Stimulated activated CD4-positive, alpha-beta T cell treated with anti-CD3 and anti-CD28 coated beads, Interleukin-2, amount 100 ng/mL, for 24 hours (primary cell): ENCODE results near the gene ZNF358.
A peak's percentile ranks its signal among the peaks of the same experiment; 100 is the strongest.
"Not testable (repeated sequence)": the region's sequence is repeated elsewhere in the genome, so short reads cannot be mapped to it uniquely, and the experiment has no call there.

Source experiments
- DNase-seq, 2 donors: peaks; one replicate each; pipeline ENCODE4 v3.0.0-alpha.2; 2020

The ZNF358 gene

DNA sequence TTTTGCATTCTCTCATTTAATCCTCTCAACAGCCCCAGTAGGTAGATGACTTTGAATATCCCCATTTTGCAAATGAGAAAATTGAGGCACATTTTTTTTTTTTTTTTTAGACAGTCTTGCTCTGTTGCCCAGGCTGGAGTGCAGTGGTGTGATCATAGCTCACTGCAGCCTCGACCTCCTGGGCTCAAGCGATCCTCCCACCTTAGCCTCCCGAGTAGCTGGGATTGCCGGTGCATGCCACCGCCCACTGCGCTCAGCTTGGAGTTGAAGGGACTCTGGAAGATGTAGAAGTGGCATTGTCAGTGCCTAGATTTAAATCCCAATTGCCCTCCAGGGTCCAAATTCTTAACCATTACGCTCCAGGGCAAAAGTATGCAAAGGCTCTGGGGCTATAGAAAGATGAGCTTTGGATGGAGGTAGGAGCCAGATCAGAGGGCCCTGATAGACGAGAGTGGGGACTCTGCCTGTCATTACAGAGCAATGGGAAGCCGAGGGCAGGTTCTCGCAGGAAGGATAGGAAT, 5.7 kb downstream of the ZNF358 start:
- DNase-seq: no peak

DNA sequence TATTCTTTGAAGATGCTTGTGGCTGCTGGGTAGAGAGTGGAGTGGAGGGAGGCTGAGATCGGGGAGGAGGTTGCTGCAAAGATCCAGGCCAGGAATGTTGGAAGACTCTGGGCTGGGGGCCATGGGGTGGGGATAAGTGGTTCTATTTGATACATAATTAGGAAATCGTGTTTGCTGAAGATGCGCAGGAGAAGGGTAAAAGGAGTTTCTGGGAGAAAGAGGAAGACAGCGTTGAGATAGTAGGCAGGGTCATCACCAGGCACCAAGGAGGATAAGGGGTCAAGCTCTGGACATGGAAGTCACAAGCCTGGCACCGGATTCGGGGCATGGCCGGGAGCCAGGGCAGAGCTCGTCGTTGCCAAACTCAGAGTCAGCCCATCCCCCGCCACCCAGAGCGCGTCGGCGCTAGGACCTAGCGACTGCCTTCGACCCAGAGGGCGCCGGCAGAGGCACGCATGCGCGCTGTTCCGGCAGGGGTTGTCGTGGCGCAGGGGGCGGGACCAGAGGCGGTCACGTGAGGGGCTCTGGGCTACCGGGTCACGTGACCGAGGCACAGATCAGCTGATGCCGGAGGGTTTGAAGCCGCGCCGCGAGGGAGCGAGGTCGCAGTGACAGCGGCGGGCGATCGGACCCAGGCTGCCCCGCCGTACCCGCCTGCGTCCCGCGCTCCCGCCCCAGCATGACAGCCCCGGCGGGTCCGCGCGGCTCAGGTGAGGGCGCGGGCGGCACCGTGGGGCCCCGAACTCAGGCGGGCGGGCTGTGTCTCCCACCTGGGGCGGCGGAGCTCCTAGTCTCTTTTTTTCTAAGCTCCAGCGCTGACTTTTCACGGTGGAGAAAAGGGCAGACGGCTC, 6.4 kb downstream of the ZNF358 start, which contains the start of gene MCOLN1:
Gene MCOLN1, plus strand, starts transcription at position 553 of the 851 bp plus-strand sequence. Its CDS starts 127 bp downstream, at position 680.
- peak; percentile 100 for DNase-seq

DNA sequence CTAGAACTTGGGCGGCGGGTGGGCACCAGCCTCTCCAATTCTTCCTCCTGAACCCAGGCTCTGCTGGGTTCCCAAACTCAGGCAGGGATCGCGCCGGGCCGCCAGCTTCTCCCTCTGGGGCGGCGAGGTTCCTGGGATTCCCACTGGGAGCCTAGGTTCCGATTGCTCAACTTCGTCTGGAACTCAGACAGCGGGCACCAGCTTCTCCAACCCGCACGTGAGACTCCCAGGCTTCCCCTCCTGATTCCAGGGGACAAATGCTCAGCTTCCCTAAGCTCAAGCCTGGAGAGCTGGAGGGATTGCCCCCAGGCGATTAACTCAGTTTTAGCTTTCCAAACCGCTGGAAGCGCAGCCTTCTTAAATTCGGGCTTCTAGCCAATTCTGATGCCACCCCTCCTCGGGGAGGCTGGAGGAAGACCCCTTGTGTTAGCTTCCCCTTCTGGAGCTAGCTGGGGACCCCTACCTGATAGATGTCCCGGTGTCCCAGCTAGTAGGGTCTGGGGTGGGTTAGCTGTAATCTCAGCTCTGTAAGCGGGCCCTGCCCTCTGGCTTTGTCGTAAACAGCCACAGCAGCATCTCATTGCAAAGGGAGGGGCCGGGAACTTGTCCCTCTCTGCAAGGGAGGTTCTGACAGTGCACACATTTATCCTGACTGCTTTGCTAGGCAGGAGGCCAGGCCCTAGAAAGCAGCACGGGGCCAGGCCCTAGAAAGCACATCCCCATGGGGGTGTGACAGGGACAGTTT, 7.2 kb downstream of the ZNF358 start:
- DNase-seq: no peak

DNA sequence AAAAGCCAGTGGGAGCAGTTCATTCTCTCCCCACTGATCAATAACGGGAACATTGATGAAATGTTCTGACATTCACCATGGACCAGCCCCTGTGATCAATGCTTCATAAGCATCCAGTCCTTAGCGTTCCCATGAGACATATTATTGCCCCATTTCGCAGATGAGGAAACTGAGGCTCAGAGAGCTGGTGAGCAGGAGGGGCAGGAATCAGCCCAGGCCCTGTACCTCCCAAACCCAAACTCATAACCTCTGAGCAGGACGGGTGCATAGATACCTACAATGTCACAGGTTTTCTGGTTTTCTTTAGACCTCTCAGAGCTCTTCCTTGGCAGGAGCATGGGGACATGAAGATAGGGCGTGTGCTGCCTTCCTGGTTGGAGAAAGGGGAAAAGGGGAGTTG, 8.6 kb downstream of the ZNF358 start:
- DNase-seq: no peak

DNA sequence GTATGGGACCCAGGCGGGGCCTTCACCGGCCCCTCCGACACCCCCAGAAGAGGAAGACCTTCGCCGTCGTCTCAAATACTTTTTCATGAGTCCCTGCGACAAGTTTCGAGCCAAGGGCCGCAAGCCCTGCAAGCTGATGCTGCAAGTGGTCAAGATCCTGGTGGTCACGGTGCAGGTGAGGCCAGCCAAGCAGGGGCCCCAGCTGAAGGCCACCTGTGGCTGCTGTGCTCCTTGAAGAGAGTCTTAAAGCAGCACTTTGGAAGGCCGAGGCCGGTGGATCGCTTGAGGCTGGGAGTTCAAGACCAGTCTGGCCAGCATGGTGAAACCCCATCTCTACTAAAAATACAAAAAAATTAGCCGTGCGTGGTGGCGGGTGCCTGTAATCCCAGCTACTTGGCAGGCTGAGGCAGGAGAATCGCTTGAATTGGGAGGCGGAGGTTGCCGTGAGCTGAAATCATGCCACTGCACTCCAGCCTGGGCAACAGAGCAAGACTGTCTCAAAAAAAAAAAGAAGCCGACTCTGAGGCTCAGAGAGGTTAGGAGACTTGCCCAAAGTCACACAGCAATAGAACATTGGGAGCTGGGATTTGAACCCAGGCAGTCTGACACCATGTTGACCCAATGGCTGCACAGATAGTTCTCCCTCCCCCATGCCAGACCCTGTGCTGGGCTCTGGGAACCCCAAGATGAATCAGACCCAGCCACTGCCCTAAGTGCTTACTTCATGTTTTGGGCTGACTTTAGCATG, 9.3 kb downstream of the ZNF358 start:
- DNase-seq: no peak

DNA sequence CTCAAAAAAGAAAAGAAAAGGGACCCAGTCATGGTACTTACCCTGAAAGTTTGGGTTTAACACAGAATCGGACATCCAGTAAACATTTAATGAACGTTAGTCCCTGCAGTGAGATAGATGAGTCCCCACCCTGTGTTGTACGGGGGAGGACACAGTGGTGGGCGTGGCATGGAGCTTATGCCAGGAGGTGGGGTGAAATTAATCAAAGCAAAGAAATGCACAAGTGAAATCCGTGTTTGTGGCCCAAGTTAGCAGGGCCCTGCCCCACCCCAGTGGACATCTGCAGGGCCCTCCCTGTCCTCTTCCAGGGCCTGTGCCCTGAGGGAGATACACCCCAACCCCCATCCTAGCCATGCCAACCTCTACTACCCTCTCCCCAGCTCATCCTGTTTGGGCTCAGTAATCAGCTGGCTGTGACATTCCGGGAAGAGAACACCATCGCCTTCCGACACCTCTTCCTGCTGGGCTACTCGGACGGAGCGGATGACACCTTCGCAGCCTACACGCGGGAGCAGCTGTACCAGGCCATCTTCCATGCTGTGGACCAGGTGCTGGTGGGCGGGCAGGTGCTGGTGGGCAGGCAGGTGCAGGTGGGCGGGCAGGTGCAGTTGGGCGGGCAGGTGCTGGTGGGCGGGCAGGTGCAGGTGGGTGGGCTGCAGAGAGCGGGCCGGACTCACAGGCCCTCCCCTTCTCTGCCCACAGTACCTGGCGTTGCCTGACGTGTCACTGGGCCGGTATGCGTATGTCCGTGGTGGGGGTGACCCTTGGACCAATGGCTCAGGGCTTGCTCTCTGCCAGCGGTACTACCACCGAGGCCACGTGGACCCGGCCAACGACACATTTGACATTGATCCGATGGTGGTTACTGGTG, 10.4 kb downstream of the ZNF358 start:
- DNase-seq: no peak

DNA sequence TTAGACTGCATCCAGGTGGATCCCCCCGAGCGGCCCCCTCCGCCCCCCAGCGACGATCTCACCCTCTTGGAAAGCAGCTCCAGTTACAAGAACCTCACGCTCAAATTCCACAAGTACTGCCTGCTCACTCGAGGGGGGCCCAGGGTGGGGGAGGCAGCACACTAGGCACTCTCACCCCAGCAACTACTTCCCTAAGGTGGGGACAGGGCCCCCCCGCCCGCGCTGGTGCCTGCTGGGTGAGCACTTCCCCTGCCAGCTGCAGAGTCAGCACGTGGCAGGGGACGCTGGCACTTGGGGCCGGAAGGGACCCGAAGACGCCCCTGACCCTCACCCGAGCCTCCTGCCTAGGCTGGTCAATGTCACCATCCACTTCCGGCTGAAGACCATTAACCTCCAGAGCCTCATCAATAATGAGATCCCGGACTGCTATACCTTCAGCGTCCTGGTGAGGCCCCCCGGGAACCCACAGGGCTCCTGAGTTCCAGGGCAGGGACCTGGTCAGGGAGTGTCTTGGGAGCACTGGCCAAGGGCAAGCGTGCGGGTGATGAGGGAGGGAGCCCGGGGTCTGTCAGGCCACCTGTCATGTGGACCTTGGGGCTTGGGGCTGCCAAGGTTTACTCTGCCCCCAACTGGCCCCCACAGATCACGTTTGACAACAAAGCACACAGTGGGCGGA, 11.8 kb downstream of the ZNF358 start:
- DNase-seq: no peak

DNA sequence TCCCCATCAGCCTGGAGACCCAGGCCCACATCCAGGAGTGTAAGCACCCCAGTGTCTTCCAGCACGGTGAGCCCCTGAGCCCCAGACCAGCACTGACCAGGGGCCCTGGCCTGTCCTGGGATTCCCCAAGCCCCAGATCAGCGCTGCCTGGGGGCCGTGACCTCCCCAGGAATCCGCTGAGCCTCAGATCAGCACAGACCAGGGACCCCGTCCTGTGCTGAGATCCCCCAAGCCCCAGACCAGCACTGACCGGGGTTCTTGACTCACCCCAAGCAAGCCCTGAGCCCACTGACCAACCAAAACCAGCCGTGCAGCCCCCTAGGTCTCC, 12.3 kb downstream of the ZNF358 start:
- DNase-seq: no peak

DNA sequence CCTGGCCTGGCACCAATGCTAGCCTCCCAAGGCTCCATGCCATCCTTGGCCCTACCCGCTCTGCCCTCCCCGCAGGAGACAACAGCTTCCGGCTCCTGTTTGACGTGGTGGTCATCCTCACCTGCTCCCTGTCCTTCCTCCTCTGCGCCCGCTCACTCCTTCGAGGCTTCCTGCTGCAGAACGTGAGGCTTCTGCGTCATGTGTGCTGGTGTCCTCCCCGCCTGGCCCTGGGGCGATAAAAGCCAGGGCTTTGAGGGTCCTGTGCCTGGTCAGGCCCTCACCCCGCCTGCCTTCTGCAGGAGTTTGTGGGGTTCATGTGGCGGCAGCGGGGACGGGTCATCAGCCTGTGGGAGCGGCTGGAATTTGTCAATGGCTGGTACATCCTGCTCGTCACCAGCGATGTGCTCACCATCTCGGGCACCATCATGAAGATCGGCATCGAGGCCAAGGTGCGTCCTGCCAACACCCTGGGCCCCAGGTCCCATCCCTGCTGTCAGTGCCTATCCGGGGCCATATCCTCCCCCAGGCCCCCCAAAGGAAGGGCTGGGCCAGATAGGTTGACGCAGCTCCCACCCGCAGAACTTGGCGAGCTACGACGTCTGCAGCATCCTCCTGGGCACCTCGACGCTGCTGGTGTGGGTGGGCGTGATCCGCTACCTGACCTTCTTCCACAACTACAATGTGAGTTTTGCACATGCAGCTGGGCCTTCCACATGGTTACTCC, 12.8 kb downstream of the ZNF358 start:
- DNase-seq: no peak

DNA sequence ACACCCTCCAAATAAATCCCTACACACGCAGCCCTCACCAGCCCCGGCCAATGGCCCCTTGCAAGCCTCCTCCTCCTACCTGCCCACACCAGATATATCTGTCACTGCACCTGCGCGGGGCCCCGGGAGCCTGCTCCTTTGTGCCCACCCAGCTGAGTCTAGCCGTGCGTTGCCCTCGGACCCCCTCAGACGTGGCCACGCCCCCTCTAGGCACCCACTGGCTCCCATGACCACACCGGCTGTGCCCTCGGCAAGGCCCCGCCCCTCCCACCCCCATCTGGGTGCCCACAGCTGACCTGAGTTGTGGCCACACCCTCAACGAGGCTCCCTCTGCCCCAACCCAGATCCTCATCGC, 13.3 kb downstream of the ZNF358 start:
- no peak for DNase-seq

DNA sequence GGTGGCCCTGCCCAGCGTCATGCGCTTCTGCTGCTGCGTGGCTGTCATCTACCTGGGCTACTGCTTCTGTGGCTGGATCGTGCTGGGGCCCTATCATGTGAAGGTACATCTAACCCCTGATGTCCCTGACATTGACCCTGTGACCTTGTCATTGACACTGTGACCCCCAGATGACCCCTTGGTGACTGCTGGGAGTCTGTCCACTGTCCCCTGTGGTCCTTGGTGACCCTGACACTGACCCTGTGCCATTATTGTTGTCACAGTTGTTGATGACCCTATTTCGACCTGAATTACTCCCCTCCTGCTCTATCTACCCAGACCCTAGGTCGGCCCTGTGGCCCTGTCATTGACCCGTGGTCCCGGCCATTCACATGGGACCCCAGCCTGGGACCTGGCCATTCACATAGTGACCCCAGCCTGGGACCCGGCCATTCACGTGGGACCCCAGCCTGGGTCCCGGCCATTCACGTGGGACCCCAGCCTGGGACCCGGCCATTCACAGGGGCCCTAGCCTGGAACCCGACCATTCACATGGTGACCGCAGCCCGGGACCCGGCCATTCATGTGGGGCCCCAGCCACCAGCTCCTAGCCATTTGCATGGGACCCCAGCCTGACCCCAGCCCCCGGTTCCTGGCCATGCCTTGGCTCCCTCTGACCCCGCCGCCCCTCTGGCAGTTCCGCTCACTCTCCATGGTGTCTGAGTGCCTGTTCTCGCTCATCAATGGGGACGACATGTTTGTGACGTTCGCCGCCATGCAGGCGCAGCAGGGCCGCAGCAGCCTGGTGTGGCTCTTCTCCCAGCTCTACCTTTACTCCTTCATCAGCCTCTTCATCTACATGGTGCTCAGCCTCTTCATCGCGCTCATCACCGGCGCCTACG, 13.9 kb downstream of the ZNF358 start:
- no peak for DNase-seq

DNA sequence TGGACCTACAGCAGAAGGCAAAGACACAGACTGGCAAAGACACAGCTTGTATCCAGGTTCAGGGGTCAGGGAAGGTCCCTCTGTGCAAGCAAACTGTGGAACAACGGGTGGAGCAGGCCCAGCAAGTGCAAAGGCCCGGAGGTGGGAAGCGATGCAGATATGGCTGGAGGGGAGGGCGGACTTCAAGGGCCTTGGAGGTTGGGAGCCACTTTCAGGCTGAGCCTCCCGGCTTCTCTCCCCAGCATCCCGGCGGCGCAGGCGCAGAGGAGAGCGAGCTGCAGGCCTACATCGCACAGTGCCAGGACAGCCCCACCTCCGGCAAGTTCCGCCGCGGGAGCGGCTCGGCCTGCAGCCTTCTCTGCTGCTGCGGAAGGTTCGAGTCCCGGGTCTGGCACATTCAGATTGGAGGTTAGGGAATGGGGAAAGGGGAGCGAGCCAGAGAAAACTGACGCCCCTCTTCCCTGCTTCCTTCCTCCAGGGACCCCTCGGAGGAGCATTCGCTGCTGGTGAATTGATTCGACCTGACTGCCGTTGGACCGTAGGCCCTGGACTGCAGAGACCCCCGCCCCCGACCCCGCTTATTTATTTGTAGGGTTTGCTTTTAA, 17.5 kb downstream of the ZNF358 start:
- no peak for DNase-seq

DNA sequence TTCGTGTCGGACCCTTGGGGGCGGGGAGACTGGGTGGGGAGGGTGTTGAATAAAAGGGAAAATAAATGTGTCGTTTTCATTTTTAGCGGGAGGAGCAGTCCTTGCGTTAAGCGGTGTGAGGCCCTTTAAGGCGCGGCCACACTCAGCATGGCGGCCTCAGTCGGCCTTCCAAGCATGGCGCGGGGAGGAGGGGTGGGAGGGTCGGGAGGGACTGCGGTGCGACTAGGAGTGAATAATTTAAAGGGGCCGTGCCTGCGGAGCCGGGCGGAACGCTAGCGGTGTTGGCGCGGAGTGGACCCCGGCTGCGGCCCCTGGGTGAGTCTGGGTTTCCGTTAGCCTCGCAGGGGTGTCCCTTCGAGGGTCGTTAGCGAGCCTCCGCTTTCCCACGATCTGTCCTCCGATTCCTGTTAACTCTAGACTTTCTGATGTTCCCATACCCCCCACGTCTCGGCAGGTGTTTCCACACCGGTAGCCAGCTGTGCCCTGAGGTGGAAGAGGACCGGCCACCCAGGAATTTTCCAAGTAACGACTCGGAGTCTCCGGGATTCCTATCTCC, 18.1 kb downstream of the ZNF358 start:
- peak; percentile 84 to 87 for DNase-seq

DNA sequence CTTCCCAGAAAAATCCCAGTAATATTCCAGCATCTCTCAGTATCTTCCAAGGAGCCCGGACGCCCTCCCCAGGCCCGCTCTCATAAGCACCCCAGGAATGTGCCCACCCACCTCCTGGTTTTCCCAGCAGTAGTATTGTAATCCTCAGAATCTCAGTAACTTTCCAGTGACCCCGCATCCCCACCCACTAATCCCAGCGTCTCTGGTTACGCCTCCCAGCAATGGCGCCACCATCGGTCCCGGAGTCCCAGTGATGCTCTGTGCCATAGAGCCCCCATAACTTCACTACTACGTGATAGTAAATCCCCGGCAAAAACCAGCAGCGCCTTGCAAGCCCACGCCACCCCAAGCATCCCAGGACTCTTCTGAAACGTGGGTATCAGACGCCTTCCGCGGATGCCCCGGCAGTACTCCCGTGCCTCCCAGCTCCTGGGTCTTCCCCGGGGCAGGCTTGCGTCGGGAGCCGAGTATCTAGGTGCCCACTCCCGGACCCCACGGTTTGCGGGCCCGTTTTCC, 18.7 kb downstream of the ZNF358 start:
- DNase-seq: peak; percentile 52 to 58

DNA sequence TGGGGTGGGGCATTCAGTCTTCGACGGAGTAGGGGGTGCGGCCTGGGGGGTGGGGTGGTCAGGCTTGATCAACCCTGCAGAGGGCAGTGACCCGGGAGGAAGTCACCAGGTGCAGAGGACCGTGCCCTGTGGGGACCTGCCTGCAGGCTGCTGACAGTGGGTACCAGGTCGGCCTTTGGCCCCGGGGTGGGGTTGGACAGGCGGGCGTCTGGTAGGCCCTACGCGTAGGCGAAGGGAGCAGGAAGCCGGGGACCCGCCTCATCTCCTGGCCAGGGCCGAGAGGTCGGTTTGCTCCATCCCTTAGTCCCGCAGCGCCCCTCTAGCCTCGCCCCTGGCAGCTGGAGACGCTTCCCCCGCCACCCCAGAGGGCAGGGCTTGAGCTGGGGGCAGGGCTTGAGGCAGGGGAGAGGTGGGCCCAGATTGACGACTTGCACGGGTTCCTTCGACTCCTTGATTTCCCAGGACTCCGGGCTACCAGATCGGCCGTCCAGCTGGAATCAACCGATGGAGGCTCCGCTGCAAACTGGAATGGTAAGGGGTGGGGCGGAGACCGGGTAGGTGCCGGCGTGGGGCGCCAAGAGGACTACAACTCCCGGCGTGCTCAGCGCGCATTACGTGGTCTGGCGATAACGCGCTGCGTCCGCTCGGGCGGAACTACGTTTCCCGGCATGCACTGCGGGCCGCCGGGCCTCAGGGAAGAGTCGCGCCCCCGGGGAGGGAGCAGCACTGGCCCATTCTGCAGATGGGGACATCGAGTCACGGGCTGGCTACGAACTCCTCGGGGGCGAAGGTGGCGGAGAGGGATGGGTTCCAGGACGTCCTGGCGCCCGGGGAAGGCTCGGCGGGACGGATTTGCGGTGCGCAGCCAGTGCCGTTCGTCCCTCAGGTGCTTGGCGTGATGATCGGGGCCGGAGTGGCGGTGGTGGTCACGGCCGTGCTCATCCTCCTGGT, 19.4 kb downstream of the ZNF358 start, which contains the start of gene PNPLA6:
Gene PNPLA6, plus strand, starts transcription at position 671 of the 951 bp plus-strand sequence. Its CDS starts 72 bp downstream, at position 743.
- DNase-seq: peak; percentile 95 to 96

DNA sequence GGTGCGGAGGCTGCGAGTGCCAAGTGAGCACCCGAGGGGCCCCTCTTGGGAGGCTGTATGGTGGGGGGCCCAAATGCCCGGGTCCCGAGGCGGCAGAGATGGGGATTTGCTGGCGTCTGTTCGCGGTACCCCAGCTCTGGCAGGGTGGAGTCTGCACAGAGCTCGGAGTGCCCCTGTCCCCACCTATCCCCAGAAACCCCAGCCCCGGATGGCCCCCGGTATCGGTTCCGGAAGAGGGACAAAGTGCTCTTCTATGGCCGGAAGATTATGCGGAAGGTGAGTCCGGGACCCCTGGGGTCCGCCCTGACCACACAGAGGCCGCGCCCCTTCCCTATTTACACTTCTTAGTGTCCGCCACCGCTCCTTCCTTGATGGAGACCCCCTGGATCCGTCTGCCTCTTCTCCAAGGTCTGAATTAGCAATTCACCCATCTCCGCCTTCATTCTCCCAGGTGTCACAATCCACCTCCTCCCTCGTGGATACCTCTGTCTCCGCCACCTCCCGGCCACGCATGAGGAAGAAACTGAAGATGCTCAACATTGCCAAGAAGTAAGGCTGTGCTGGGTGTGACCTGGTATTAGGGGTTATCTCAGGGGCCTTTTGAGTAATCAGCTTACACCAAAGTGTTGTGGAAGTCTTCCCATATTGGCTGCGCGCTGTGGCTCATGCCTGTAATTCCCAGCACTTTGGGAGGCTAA, 20.2 kb downstream of the ZNF358 start:
- DNase-seq: no peak

DNA sequence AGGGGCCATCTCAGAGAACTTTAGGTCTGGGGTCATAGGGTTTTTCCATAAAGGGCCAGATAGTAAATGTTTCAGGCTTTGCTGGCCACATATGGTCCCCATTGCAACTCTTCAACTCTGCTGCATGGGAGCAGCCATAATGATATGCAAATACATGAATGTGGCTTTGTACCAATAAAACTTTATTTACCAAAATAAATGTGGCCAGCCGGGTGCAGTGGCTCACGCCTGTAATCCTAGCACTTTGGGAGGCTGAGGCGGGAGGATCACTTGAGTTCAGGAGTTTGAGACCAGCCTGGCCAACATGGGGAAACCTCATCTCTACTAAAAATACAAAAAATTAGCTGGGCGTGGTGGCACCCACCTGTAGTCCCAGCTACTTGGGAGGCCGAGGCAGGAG, 23.1 kb downstream of the ZNF358 start:
- DNase-seq: not testable (repeated sequence)
